NCI-H2196 treated with DMSO at 0.1 percent for 48 hours (cell line): ENCODE data around the gene VSTM2L.
A peak's percentile ranks its signal among the peaks of the same experiment; 100 is the strongest.

ENCODE experiments used
- DNase-seq: peaks from one replicate; lab custom pipeline; 2025; ENCODE audit not compliant: unreplicated experiment; lab: John Stamatoyannopoulos, UW

Gene VSTM2L

DNA sequence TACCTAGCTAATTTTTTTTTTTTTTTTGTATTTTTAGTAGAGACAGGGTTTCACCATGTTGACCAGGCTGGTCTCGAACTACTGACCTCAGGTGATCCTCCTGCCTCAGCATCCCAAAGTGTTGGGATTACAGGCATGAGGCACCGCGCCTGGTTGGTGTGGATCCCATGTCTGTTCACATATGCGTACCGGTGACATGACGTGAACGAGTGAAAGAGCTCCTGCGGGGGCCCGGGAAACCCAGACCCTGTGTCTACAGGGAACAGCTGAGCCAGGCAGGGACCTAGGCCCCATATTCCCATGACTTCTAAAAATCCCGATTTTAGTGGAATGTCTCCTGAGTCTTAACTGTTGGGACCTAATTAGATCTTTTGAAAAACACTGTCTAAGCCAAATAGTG lies 33.1 kb downstream of the VSTM2L start:
- no peak for DNase-seq

DNA sequence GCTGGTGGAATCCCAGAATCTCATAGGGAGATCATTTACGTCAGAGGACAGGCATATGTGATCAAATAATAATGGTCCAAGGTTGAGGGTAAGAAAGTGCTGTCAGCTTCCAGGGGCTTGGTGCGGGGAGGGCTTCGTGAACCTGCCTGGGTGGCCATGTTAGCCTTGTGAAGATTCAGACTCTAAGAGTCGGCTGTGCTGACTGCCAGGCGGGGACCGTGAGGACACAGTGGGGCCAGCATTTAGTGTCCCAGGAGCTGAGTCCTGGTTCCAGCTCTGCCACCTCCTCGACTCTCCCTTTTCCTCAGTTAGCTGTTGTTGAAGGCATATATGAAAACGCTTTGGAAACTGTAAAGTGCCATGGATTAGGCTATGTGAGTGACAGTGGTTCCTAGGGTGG lies 33.5 kb downstream of the VSTM2L start:
- no peak for DNase-seq

DNA sequence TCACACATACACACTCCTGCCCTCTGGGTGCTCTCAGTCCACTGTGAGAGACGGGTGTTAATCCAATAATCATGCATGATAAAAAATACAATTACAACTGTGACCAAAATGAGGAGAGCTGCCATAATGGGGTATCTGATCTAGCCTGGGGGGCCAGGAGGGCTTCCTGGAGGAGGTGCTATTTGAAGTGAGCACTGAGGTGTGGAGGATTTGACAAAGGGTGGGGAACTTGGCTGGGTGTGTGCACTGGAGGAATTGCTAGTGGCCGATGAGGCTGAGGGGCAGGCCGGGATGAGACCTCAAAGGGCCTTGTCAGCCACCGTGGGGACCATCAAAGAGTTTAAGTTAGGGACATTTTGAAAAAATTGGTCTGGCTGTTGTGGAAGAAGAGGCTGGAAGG lies 34.8 kb downstream of the VSTM2L start:
- DNase-seq: no peak

DNA sequence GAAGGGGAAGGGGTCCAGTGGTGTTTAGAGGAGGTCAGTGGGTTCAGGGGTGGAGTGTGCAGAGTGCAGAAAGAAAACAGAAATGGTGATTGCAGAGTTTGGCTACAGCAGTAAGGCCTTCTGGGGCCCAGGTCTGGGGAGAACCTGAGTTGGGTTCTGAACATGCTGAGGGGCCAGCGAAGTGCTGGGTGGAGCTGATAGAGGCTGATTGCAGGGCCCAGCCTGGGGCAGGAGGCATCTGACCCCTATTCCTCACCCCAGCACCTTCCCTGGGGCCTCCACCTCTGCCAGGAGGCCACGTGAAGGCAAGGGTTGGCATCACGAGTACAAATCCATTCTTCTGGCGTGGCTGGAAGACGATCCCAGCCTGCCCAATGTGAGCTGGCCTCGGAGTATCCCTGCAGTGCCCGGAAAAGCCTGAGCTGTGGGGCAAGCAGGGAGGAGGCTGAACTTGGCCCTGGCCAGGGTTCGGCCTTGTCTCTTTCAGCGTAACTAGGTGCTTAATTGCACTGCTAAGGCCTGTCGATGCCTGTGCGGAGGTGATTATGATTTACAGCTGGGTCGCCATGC lies 35.3 kb downstream of the VSTM2L start:
- no peak for DNase-seq

DNA sequence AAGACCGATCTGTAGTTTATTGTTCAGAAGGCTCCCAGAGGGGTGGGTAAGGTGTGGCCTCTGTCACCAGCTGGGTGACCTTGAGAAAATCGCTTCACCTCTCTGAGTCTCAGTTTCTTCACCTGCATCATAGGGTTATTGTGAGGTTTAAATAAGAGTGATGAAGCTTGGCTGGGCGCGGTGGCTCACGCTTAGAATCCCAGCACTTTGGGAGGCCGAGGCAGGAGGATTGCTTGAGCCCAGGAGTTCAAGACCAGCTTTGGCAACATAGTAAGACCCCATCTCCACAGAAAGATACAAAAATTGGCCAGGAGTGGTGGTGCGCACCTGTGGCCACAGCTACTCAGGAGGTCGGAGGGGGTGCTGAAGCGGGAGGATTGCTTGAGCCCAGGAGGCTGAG lies 36.0 kb downstream of the VSTM2L start:
- no peak for DNase-seq

DNA sequence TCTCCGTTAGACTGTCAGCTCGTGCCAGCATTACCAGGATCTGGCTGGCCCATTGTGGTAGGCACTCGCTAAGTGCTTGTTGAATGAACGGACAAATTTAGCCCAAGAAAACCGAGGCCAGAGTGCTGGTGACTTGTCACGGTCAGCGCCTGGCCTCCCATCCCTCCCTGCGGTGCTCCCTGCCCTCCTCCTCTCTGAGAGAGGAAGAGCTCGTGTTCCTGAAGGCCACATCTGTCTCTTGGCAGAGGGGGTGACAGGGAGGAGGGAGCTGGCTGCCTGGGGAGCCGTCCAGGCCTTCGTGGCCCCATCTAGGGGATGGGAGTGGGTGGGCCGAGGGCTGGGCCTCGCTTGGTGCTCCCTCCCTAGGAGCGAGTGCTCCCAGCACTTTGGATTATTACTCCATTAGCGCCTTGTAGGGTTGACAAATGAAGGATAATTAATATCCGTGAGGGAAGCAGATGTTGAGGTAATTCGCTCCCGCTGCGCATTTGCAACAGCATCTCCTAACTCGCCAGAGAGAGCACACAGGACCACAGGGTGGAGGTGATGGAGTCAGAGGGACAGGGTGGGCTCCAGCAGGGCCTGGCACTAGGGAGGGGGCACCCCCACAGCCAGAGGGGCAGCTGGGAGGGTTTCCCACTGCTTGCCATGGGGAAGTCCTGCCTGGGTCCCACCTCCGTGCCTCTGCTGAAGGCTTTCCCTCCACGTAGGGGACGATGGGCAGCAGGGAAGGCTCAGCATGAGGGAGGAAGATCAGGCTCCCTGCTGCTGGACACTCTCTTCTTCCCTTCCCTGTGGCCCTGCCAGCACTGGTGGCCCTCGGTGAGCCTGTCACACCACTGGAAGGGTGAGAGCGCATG lies 37.0 kb downstream of the VSTM2L start:
- no peak for DNase-seq

DNA sequence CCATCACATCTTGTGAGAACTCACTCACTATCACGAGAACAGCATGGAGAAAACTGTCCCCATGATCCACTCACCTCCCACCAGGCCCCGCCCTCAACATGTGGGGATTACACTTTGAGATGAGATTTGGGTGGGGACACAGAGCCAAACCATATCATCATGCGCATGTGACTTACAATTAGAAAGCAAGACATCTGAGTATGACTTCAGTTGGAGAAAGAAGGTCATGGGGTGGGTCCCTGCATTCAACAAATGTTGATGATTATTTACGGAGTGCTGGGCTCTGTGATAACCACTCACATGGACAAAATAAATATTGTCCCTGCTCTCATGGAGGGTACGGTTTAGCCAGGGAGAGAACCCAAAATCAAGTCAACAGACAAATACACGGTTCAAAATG lies 37.9 kb downstream of the VSTM2L start:
- DNase-seq: no peak

DNA sequence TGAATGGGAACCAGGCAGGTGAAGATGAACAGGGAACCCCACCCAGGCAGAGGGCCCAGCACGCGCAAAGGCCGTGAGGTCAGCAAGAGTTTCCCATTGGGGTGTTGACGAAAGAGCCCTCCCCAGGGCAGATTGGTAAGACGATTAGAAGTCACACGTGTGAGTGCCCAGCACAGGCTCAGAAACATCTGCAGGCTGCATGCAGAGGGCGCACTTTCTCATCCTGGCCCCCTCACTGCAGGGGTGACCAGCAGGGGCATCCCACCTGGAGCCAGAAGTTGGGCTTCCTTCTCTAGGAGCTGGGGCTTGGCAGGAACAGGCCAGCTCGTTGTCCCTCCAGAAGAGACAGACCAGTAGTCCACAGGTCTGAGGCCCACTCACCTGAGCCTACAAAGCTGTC lies 38.4 kb downstream of the VSTM2L start:
- no peak for DNase-seq

DNA sequence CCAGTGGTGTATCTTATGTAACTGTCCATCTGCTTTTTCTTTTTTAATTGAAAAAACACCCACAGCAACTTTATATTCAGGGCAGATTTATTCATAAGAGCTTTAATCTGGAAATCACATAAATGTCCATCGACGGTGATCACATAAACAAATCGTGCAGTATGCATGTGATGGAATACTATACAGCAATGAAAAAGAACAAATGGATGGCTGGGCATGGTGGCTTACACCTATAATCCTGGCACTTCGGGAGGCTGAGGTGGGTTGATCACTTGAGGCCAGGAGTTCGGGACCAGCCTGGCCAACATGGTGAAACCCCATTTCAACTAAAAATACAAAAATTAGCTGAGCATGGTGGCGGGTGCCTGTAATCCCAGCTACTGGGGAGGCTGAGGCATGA lies 39.1 kb downstream of the VSTM2L start:
- no peak for DNase-seq

DNA sequence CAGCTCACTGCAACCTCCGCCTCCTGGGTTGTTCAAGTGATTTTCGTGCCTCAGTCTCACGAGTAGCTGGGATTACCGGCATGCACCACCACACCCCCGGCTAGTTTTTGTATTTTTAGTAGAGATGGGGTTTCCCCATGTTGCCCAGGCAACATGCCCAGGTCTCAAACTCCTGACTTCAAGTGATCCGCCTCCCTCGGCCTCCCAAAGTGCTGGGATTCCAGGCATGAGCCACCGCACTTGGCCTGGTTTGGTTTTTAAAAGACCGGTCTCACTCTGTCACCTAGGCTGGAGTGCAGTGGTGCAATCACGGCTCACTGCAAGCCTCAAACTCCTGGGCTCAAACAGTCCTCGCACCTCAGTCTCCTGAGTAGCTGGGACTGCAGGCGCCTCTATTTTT lies 40.1 kb downstream of the VSTM2L start:
- no peak for DNase-seq

DNA sequence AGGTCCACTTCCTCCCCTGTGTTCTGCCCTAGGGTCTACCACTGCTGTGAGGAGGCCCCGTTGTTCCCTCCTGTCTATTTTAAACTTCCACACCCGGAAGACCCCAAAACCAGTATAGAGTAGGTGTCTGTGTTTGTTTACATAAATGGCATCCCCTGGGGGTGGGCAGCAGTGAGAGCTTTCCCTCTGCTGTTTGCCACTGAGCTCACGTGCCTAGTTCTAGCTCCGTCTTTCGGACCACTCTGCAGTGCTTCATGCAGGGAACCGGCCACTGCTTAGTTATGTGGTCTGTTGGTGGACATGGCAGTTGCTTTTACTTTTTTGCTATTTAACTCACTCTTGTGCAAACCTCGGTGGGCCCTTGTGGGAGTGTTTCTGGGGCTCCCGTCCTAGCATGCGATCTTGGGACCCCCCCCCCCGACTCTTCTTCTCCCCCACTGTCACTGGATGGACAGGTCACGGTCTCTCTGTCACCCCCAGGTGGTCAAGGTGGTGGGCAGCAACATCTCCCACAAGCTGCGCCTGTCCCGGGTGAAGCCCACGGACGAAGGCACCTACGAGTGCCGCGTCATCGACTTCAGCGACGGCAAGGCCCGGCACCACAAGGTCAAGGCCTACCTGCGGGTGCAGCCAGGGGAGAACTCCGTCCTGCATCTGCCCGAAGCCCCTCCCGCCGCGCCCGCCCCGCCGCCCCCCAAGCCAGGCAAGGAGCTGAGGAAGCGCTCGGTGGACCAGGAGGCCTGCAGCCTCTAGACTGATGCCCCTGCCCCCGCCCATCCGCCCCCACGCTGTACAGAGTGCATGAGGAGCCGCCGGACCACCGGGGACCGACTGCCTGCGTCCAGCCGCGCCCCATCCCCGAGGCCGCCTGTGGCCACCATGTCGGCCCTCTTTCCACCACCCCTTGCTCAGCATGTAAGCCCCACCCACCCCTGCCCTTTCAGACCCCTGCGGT lies 40.9 kb downstream of the VSTM2L start:
- no peak for DNase-seq

DNA sequence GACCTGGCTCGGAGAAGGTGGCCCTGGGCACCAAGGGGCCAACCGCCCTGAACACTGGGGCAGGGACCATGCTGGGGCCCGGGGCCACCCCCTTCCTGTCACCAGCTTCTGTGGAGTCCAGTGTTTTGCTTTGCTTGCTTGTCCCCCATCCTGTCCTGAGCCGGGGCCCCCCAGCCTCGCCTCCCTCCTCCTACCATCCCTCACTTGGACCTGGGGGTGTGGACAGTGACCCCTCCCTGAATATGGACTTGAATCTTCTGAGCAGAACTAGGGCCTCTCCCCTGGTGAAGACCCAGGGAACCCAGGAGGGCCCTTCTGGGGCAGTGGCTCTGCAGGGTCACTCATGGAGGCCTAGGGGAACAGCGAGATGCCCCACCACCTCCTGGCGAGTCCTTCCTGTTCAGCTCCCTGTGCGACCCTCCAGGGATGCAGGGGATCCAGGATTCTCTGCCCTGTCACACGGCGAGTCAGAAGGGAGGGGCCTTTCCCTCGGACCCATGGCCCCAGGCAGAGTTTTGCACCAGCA lies 41.6 kb downstream of the VSTM2L start:
- DNase-seq: no peak

DNA sequence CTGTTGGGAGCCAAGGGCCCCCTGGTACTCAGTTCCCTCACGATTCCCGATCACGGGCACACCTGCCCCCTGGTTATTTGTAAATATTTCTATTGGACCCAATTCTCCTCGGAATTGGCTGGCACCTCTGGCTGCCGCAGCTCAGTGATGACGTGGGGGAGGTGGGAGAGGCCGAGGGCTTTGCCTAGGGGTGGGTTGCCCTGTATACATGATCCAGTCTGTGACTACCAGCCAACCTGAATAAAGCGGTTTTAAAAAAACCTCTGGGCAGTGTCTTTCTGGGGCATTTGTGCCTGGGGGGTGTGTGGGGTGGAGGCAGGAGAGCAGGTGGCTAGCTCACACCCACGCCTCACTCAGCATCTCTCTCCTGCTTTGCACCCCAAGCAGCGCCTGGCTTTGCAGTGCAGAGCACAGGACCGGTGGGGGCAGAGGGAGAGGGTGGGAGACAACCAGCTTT lies 42.2 kb downstream of the VSTM2L start:
- no peak for DNase-seq

DNA sequence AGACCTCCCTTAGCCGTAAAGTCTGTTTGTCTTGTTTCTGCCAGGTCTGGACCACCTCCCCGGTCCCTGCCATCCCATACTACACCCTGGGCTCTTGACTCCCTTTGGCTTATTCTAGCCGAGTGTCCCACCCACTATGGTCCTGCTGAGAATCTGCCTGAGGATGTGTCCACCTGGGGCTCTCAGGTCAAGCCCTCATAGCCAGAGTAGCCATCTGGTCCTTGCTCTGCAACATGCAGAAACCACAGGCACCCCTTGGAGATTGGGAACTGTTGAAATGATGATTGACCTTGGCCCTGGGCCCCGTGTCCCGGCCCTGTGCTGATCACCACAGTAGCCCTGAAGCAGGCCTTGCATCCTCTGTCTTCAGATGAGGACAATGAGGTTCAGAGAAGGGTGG lies 44.0 kb downstream of the VSTM2L start:
- DNase-seq: no peak

DNA sequence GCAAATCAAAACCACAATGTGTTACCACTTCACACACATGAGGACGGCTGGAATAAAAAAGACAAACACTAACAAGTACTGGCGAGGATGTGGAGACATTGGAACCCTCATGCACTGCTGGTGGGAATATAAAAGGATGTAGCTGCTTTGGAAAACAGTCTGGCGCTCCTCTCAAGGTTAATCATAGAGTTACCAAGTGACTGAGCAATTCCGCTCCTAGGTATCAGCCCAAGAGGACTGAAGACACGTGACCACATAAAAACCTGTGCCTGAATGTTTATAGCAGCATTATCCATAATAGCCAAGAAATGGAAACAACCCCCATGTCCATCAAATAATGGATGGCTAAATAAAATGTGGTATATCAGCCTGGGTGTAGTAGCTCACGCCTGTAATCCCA lies 45.0 kb downstream of the VSTM2L start:
- DNase-seq: no peak

DNA sequence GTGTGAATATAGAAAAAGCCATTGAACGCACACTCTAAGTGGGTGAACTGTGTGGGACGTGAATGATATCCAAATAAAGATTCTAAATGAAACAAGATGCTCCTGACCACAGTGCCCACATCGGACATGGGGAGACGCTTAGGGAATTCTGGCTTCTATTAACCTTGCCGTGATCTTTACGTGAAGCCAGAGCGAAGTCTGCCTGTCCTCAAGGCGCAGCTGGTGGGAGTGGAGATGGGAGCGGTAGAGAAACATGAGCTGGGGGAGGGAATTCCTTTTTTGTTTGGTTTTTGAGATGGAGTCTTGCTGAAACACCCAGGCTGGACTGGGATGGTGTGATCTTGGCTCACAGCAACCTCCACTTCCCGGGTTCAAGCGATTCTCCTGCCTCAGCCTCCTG lies 46.0 kb downstream of the VSTM2L start:
- no peak for DNase-seq

DNA sequence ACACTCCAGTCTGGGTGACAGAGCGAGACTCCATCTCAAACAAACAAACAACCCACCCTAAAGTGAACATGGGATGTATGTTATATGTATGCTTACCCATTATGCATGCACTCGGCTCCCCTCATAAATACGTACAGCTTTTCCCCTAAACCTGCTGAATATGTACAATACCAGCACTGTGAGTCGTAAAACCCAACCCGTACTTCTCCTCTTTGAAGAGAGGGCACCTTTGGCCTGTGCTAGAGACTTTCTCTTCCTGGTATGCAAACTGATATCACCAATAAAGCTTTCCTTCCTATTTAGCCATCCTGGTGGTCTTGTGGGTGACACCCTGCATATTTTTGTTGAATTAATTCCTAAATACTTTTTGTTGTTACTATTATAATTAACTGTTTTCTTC lies 51.3 kb downstream of the VSTM2L start:
- DNase-seq: no peak

DNA sequence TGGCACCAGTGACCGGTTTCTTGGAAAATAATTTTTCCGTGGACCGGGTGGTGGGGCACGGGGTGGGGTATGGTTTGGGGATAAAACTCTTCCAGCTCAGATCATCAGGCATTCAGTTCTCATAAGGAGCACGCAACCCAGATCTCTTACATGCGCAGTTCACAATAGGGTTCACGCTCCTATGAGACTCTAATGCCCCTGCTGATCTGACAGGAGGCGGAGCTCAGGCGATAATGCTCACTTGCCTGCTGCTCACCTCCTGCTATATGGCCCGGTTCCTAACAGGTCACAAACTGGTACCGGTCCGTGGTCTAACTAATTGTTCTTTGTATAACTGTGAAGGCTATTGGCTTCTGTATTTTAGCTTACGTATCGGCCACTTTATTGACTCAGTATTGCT lies 51.7 kb downstream of the VSTM2L start:
- no peak for DNase-seq

DNA sequence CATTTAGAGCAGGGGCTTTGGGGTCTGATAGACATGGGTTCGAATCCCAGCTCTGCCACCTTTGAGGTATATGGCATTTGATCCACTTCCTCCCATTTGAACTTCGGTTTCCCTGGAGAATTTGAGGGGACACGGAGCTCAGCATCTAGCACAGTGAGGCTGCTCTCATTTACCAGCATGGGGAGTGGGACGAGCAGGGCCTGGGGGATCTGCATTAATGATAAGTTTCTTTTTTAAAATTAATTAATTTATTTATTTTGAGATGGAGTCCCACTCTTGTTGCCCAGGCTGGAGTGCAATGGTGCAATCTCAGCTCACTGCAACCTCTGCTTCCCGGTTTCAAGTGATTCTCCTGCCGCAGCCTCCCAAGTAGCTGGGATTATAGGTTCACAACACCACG lies 52.6 kb downstream of the VSTM2L start:
- DNase-seq: no peak

DNA sequence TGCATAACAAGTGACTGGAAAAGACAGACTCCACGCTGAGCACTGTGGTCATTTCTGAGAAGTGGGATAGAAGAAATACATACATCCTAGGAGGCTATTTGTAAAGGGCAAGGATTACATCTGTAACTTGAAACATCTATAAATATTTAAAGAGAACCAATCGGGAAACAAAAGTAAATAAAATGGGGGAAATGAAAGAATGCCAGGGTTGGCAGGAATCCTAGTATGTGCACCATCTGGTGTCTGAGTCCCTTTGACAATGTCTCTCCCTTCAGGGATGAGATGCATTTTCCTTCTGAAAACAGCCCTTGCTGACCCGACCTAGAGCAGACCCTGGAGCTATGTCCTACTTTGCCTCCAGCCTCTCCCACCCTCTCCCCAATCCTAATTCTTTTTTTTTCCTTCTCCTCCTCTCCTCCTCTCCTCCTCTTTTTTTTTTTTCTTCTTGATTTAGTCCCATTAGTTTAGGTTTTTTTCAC lies 53.2 kb downstream of the VSTM2L start:
- peak; percentile 52 for DNase-seq

DNA sequence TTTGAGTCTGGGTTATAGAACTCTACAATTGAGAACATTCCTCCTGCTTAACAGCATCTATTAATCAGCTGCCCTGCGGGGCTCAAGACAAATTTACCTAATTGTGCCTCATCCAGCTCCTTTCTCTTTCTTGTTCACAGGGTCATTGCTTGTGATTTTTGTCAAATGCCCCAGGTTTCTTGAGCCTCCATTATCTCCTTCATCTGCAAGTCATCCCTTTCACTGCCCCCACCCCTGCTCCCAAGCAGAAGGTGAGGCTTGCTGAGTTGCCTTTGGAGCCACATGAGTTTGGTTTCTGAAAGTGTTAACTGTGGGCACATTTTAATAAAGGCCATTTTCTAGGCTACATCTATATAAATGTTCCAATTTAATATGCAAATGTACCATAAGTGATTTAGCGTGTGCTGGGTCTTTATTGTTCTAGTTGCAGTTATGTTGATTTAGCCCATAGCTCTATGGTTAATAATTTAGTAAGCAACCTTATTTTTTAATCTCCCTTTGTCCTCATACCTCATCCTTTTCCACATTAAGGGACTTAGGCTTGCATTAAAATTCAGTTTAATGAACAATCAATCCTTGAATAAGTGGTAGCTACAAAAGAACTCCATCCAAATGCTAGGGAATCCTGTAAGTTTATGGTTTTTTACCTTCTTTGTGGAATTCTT lies 56.1 kb downstream of the VSTM2L start:
- DNase-seq: no peak
